Activated B cell treated with CpG ODN at 0.5 μM for 24 hours (primary cell): ENCODE measurements around the gene FAM50B. TPM values are rescaled to one million over a fixed set of nuclear protein-coding genes. Genes with fewer than 3 reads are reported as not detected.
"Not testable (repeated sequence)": the region's sequence is repeated elsewhere in the genome, so short reads cannot be mapped to it uniquely, and the experiment has no call there.

Experiments
- ATAC-seq: fragments of 200-7000 bp; cut with Tn5 transposase; one replicate; pipeline ENCODE4 v1.10.0; 2021; ENCODE audit warnings: low read depth, mild to moderate bottlenecking, moderate library complexity
- CTCF ChIA-PET: fragments of 350-600 bp; sonication (Branson Sonifier 250); formaldehyde crosslinking; loops from one replicate; lab custom pipeline; 2021; ENCODE audit warnings: antibody characterized with exemption; lab: Charles Lee
- POLR2A ChIA-PET: fragments of 350-600 bp; sonication (Branson Sonifier 250); formaldehyde crosslinking; loops from one replicate; lab custom pipeline; 2021; ENCODE audit warnings: antibody characterized with exemption; lab: Charles Lee
- DNase-seq: peaks from one replicate; pipeline ENCODE4 v3.0.0; 2022
- H3K27ac Mint-ChIP-seq: one replicate; pipeline ENCODE4 v1.8.0; 2020; ENCODE audit warnings: mixed read lengths
- H3K27me3 Mint-ChIP-seq: one replicate; pipeline ENCODE4 v1.8.0; 2021; ENCODE audit warnings: mixed read lengths
- H3K36me3 Mint-ChIP-seq: one replicate; pipeline ENCODE4 v1.8.0; 2021; ENCODE audit warnings: low read depth, mixed read lengths
- H3K4me1 Mint-ChIP-seq: one replicate; pipeline ENCODE4 v1.8.0; 2021; ENCODE audit warnings: mixed read lengths
- H3K4me3 Mint-ChIP-seq: one replicate; pipeline ENCODE4 v1.8.0; 2020; ENCODE audit warnings: mild to moderate bottlenecking, mixed read lengths
- H3K9me3 Mint-ChIP-seq: one replicate; pipeline ENCODE4 v1.8.0; 2020; ENCODE audit warnings: mixed read lengths
- CTCF ChIP-seq: fragments of 200-600 bp; IDR thresholded peaks from one replicate; pipeline ENCODE4 v1.8.0; 2022; ENCODE audit warnings: antibody characterized with exemption, mild to moderate bottlenecking
- intact Hi-C: fragments of 100-400 bp; cut with micrococcal nuclease; formaldehyde crosslinking; loops from one replicate; pipeline ENCODE4 v1.15.1; 2024
- total RNA-seq: library from RNA; stranded (reverse); gene quantifications from 2 replicates; pipeline ENCODE4 v1.2.3, GENCODE V29; 2022

Gene FAM50B
- total RNA-seq, 1 donor from 2014 or later, result 8.1 TPM

DNA sequence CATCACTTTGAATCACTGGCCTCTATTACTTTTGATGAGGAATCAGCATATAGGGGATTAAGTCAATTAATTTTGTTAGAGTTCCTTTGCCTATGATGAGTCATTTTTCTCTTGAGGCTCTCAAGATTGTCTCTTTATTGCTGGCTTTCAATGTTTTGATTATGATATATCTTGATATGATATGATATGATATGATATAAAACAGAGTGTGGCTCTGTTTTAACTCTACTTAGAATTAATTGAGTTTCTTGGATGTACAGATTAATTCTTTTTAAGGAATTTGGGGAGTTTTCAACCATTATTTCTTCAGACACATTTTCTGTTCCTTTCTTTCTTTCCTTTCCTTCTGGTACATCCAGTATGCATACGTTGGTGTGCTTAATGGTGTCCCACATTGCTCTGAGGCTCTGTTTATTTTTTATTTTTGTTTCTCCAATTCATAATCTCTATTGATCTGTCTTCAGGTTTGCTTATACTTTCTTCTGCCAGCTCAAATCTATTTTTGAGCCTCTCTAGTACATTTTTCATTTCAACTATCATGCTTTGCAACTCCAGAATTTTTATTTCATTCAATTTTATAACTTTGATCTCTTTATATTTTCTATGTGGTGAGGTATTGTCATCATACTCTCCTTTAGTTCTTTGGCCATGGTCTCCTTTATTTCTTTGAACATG, 10.8 kb downstream of the FAM50B start:
- ChIA-PET CTCF (no interaction called here), POLR2A (no interaction called here)
- Mint-ChIP-seq H3K4me3 (no peak overlapping the region), H3K4me1 (no peaks in the 10 kb centered on the region), H3K27me3 (peaks cover 17% of the 10 kb centered on the region), H3K9me3 (peaks cover 12% of the 10 kb centered on the region), H3K27ac (no peak overlapping the region), H3K36me3 (no peaks in the 10 kb centered on the region)
- intact Hi-C loops, result loop anchor here (10.0 kb wide), 1 partner anchor 115 kb away; no protein-coding TSS in a partner anchor
- no peak for TF ChIP-seq CTCF
- DNase-seq (no peak), ATAC-seq (no peak)

GRCh38 chr6:3861424-3861823, 12.3 kb downstream of the FAM50B start:
- no peak overlapping the region for H3K4me3 Mint-ChIP-seq
- peaks cover 19% of the 10 kb centered on the region for H3K27me3 Mint-ChIP-seq
- CTCF ChIA-PET, result interaction anchor here (1.1 kb wide), 1 partner anchor 12 kb away, joined by 5 read pairs; the partner anchor contains the start of gene FAM50B
- no peak overlapping the region for H3K27ac Mint-ChIP-seq
- no peaks in the 10 kb centered on the region for H3K4me1 Mint-ChIP-seq
- no peaks in the 10 kb centered on the region for H3K36me3 Mint-ChIP-seq
- intact Hi-C loops, result no loop called here
- POLR2A ChIA-PET, result no interaction called here
- DNase-seq (no peak), ATAC-seq (no peak)
- peaks cover 12% of the 10 kb centered on the region for H3K9me3 Mint-ChIP-seq
- TF ChIP-seq CTCF, result no peak

GRCh38 chr6:3862038-3862437, 12.9 kb downstream of the FAM50B start:
- POLR2A ChIA-PET, result no interaction called here
- CTCF ChIA-PET, result interaction anchor here (1.1 kb wide), 1 partner anchor 13 kb away, joined by 5 read pairs; the partner anchor contains the start of gene FAM50B
- Mint-ChIP-seq H3K9me3 (peaks cover 12% of the 10 kb centered on the region), H3K27ac (no peak overlapping the region), H3K27me3 (peaks cover 25% of the 10 kb centered on the region), H3K4me3 (no peak overlapping the region), H3K36me3 (no peaks in the 10 kb centered on the region), H3K4me1 (no peaks in the 10 kb centered on the region)
- ATAC-seq (no peak), DNase-seq (no peak)
- intact Hi-C loops, result no loop called here
- TF ChIP-seq CTCF, result no peak

- H3K9me3 Mint-ChIP-seq, result peaks cover 12% of the 10 kb centered on the region
- peaks cover 28% of the 10 kb centered on the region for H3K27me3 Mint-ChIP-seq
- H3K4me3 Mint-ChIP-seq, POLR2A ChIA-PET, DNase-seq, CTCF ChIA-PET, H3K27ac Mint-ChIP-seq, ATAC-seq, intact Hi-C loops, H3K36me3 Mint-ChIP-seq, H3K4me1 Mint-ChIP-seq: not testable (repeated sequence)
Observed at GRCh38 chr6:3863322-3863721, 14.1 kb downstream of the FAM50B start.

DNA sequence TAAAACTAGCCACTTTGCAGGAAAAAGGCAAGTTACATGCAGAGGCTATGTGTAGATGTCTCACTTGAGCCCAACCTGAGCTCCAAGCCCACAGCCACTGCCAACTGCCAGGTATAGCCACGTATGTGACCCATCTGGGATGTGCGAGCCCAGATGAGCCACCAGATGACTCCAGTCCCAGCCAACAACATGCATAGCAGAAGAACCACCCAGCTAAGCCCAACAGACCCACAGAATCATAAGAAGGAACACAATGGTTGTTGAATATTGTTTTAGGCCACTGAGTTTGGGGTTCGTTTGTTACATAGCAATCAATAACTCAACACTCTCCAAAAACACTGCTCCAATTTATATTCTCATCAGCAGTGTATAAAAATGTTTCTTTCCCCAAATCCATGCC, 16.3 kb downstream of the FAM50B start:
- no peak for ATAC-seq
- no peaks in the 10 kb centered on the region for H3K36me3 Mint-ChIP-seq
- no peak overlapping the region for H3K27ac Mint-ChIP-seq
- no peaks in the 10 kb centered on the region for H3K4me1 Mint-ChIP-seq
- H3K9me3 Mint-ChIP-seq, result peaks cover 7% of the 10 kb centered on the region
- DNase-seq, result no peak
- H3K27me3 Mint-ChIP-seq, result peaks cover 32% of the 10 kb centered on the region
- no peak for TF ChIP-seq CTCF
- intact Hi-C loops, result no loop called here
- H3K4me3 Mint-ChIP-seq, result no peak overlapping the region
- POLR2A ChIA-PET, result no interaction called here
- CTCF ChIA-PET, result interaction anchor here (1.4 kb wide), 1 partner anchor 16 kb away, joined by 3 read pairs; the partner anchor contains the start of gene FAM50B
